Measurements from ENCODE around the gene LGI2.
"Not testable (repeated sequence)": the region's sequence is repeated elsewhere in the genome, so short reads cannot be mapped to it uniquely, and the experiment has no call there.

The LGI2 gene

GRCh38 chr4:25069014-25069413 lies 38.3 kb upstream of the LGI2 start:
- no peak overlapping the region for H3K4me3 ChIP-seq (replicated peaks in 1 of 2; ENCODE audit: low read depth in 2 of 2, low read length in 2 of 2)
- TF ChIP-seq CTCF (IDR thresholded peaks at IDR 0.05; ENCODE audit: low read depth, low read length): no peak

GRCh38 chr4:25068386-25068785 lies 37.6 kb upstream of the LGI2 start:
- no peak overlapping the region for H3K4me3 ChIP-seq (replicated peaks in 1 of 2; ENCODE audit: low read depth in 2 of 2, low read length in 2 of 2)
- no peak for DNase-seq (ENCODE audit: low read depth in 2 of 2)
- TF ChIP-seq CTCF (IDR thresholded peaks at IDR 0.05; ENCODE audit: low read depth, low read length): no peak

More at GRCh38 chr4:25069014-25069413, 38.3 kb upstream of the LGI2 start:
- DNase-seq (ENCODE audit: low read depth in 2 of 2): no peak

- H3K4me3 ChIP-seq (replicated peaks in 1 of 2; ENCODE audit: low read depth in 2 of 2, low read length in 2 of 2): no peak overlapping the region
- no peak for TF ChIP-seq CTCF (IDR thresholded peaks at IDR 0.05; ENCODE audit: low read depth, low read length)
- DNase-seq (ENCODE audit: low read depth in 2 of 2): peak; percentile 47 to 57
Observed at GRCh38 chr4:25065932-25066590, 35.3 kb upstream of the LGI2 start.

- H3K4me3 ChIP-seq (replicated peaks in 1 of 2; ENCODE audit: low read depth in 2 of 2, low read length in 2 of 2): no peak overlapping the region
- no peak for DNase-seq (ENCODE audit: low read depth in 2 of 2)
- no peak for TF ChIP-seq CTCF (IDR thresholded peaks at IDR 0.05; ENCODE audit: low read depth, low read length)
Observed at GRCh38 chr4:25065431-25065858, 34.7 kb upstream of the LGI2 start.

- not testable (repeated sequence) for H3K4me3 ChIP-seq (replicated peaks in 1 of 2; ENCODE audit: low read depth in 2 of 2, low read length in 2 of 2); DNase-seq (ENCODE audit: low read depth in 2 of 2)
Observed at GRCh38 chr4:25064447-25064846, 33.7 kb upstream of the LGI2 start.

- no peak overlapping the region for H3K4me3 ChIP-seq (replicated peaks in 1 of 2; ENCODE audit: low read depth in 2 of 2, low read length in 2 of 2)
- no peak for TF ChIP-seq CTCF (IDR thresholded peaks at IDR 0.05; ENCODE audit: low read depth, low read length)
- no peak for DNase-seq (ENCODE audit: low read depth in 2 of 2)
Observed at GRCh38 chr4:25063116-25063515, 32.4 kb upstream of the LGI2 start.

- no peak overlapping the region for H3K4me3 ChIP-seq (replicated peaks in 1 of 2; ENCODE audit: low read depth in 2 of 2, low read length in 2 of 2)
- TF ChIP-seq CTCF (IDR thresholded peaks at IDR 0.05; ENCODE audit: low read depth, low read length): no peak
- DNase-seq (ENCODE audit: low read depth in 2 of 2): no peak
Observed at GRCh38 chr4:25062098-25062497, 31.4 kb upstream of the LGI2 start.

All from cardiac fibroblast (primary cell).